ENCODE results near the gene MYO9B. TPM values are rescaled to one million over a fixed set of nuclear protein-coding genes. Genes with fewer than 3 reads are reported as not detected.
A peak's percentile ranks its signal among the peaks of the same experiment; 100 is the strongest.

MYO9B gene
- total RNA-seq, 3 donors from 2014 or later (not counting 1 experiment from before 2014, with no cell fraction given) = 321 to 378 (median 365) TPM

DNA sequence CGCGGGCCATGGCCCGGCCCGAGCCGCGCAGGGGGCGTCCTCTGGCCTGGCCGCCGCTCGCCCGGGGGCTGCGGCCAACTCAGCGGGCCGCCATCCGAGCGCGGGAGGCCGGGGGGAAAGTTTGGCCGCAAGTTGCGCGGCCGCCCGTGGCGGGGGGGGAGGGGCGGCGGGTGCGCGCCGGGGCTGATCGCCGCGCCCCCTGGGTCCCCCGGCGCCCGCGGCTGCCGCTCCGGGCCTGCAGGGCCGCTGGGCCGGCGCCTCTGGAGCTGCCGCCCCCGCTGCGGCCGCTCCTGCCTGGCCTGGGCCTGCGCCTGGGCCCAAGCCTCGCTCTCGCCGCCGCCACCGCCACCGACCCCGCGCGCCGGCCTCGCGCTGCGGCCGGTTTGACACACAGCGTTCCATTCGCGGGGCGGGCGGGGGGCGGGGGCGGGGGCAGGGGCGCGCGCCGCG is 170.0 kb downstream of the MYO9B start, which contains the start of gene NR2F6:
NR2F6 (minus strand) TSS at position 385 of the 450 bp plus-strand sequence. CDS start 699 bp downstream, outside the sequence.
- no peaks in the 10 kb centered on the region for H3K9me3 ChIP-seq (ENCODE audit: control insufficient read depth, insufficient read depth, low read length)
- WGBS (ENCODE audit: insufficient coverage) = under 1% methylated on average over 72 of the region's 72 CpGs
- Mint-ChIP-seq H3K9me3 (no peaks in the 10 kb centered on the region), H3K27ac (peak within 1 kb of the TSS in 1 of 2 donors; percentile 83), H3K36me3 (no peaks in the 10 kb centered on the region), H3K27me3 (ENCODE audit: low read depth in 2 of 2) (no peaks in the 10 kb centered on the region), H3K4me3 (peak within 1 kb of the TSS; percentile 89), H3K4me1 (peaks cover 0 to 21% of the 10 kb centered on the region in 2 donors)
- H3K4me3 ChIP-seq (ENCODE audit: low read length) = peak within 1 kb of the TSS; percentile 64
- peak within 1 kb of the TSS; percentile 49 for H3K27ac ChIP-seq (ENCODE audit: low read length)
- peaks cover 19% of the 10 kb centered on the region for H3K4me1 ChIP-seq (ENCODE audit: control insufficient read depth, insufficient read depth, low read length)
- ATAC-seq (peak; percentile 15 to 20 (median 19)), DNase-seq (no peak)
- intact Hi-C loops (cut with micrococcal nuclease) = no loop called here
- no peak for TF ChIP-seq CTCF (IDR thresholded peaks at IDR 0.05)
- no peaks in the 10 kb centered on the region for H3K36me3 ChIP-seq (ENCODE audit: control insufficient read depth, insufficient read depth, low read length)
- no peaks in the 10 kb centered on the region for H3K27me3 ChIP-seq (ENCODE audit: control insufficient read depth, insufficient read depth, low read length)

- no peaks in the 10 kb centered on the region for H3K9me3 ChIP-seq (ENCODE audit: control insufficient read depth, insufficient read depth, low read length)
- ATAC-seq (peak in 1 of 3 donors; percentile 1), DNase-seq (peak in 1 of 2 donors; percentile 5)
- peak overlapping the region; percentile 64 for H3K4me3 ChIP-seq (ENCODE audit: low read length)
- H3K27ac ChIP-seq (ENCODE audit: low read length) = no peak overlapping the region
- H3K36me3 ChIP-seq (ENCODE audit: control insufficient read depth, insufficient read depth, low read length) = no peaks in the 10 kb centered on the region
- H3K4me1 ChIP-seq (ENCODE audit: control insufficient read depth, insufficient read depth, low read length) = peaks cover 19% of the 10 kb centered on the region
- H3K27me3 Mint-ChIP-seq (ENCODE audit: low read depth in 2 of 2) = no peaks in the 10 kb centered on the region
- peak overlapping the region in 1 of 2 donors; percentile 83 for H3K27ac Mint-ChIP-seq
- H3K27me3 ChIP-seq (ENCODE audit: control insufficient read depth, insufficient read depth, low read length) = no peaks in the 10 kb centered on the region
- H3K4me1 Mint-ChIP-seq = peaks cover 0 to 21% of the 10 kb centered on the region in 2 donors
- TF ChIP-seq CTCF (IDR thresholded peaks at IDR 0.05) = no peak
- 37% methylated on average over 21 of the region's 21 CpGs for WGBS (ENCODE audit: insufficient coverage)
- H3K9me3 Mint-ChIP-seq = no peaks in the 10 kb centered on the region
- H3K4me3 Mint-ChIP-seq = peak overlapping the region; percentile 89
- H3K36me3 Mint-ChIP-seq = no peaks in the 10 kb centered on the region
- intact Hi-C loops (cut with micrococcal nuclease) = no loop called here
Observed at GRCh38 chr19:17246681-17247425, 171.3 kb downstream of the MYO9B start.

DNA sequence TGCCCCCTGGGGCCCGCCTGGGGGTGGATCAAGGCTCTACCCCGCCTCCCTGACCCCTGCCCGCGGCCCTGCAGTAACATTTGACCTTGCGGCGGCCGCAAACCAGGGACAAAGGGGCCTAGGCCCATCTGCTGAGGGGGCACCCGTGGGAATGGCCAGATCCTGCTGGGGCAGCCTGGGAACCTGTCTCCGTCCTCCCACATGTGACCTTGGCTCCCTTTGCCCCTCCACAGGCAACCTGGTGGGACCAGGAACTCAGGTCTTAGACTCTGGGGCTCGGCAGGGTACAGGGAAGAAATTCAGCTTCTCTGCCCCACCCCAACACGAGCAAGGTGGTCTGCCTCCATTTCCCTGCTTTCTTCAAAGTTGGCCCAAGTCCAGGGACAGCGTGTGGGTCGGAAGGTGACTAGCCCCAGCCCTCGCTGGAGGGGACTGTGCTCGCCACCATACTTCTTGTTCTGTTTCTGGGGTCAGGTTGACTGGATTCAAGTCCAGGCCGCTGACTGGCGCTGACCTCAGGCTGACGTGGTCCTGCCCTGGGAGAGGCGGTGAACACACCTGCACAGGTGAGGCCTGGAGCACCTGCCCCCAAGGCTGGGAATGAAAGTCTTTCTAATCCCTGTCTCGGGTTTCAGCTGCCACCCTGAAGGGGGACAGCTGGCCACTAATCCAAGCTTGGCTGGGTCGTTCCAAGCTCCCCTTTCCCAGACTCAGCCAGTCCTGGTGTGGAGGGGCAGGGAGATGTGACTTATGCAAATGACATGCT is 172.6 kb downstream of the MYO9B start:
- Histone ChIP-seq H3K9me3 (ENCODE audit: control insufficient read depth, insufficient read depth, low read length) (no peaks in the 10 kb centered on the region), H3K27ac (ENCODE audit: low read length) (no peak overlapping the region), H3K4me1 (ENCODE audit: control insufficient read depth, insufficient read depth, low read length) (peaks cover 19% of the 10 kb centered on the region), H3K4me3 (ENCODE audit: low read length) (no peak overlapping the region), H3K27me3 (ENCODE audit: control insufficient read depth, insufficient read depth, low read length) (no peaks in the 10 kb centered on the region), H3K36me3 (ENCODE audit: control insufficient read depth, insufficient read depth, low read length) (no peaks in the 10 kb centered on the region)
- H3K4me1 Mint-ChIP-seq = peaks cover 0 to 16% of the 10 kb centered on the region in 2 donors
- H3K9me3 Mint-ChIP-seq = no peaks in the 10 kb centered on the region
- no peak overlapping the region for H3K27ac Mint-ChIP-seq
- intact Hi-C loops (cut with micrococcal nuclease) = no loop called here
- H3K36me3 Mint-ChIP-seq = no peaks in the 10 kb centered on the region
- WGBS (ENCODE audit: insufficient coverage) = 96% methylated on average over 21 of the region's 21 CpGs
- no peaks in the 10 kb centered on the region for H3K27me3 Mint-ChIP-seq (ENCODE audit: low read depth in 2 of 2)
- DNase-seq (no peak), ATAC-seq (no peak)
- H3K4me3 Mint-ChIP-seq = peak overlapping the region; percentile 17
- TF ChIP-seq CTCF (IDR thresholded peaks at IDR 0.05) = no peak
